H7 (cell line): ENCODE results near the gene TK2. TPM values are rescaled to one million over a fixed set of nuclear protein-coding genes. Genes with fewer than 3 reads are reported as not detected.

ENCODE experiments used
- DNase-seq: peaks from one replicate; pipeline ENCODE4 v3.0.0; 2012
- H3K27me3 ChIP-seq: 2 replicates; pipeline ENCODE4 v1.6.0; 2011; ENCODE audit warnings: mild to moderate bottlenecking, low read length; ENCODE audit not compliant: control insufficient read depth, insufficient read depth
- H3K36me3 ChIP-seq: replicated peaks from 2 replicates; pipeline ENCODE4 v1.5.1; 2011; ENCODE audit warnings: low read length; ENCODE audit not compliant: control insufficient read depth, insufficient read depth
- H3K4me3 ChIP-seq: 2 replicates; pipeline ENCODE4 v1.5.1; 2011; ENCODE audit warnings: low read depth, mild to moderate bottlenecking, control low read depth, low read length, moderate library complexity; ENCODE audit not compliant: insufficient read depth
- total RNA-seq: library from RNA; depleted of rRNA; stranded (reverse); fragments of >200 nt; shearing (Covaris generic); gene quantifications from 2 replicates; pipeline ENCODE4 v1.2.3, GENCODE V29; 2014

The TK2 gene
- total RNA-seq, 1 experiment from 2014 or later: 7.9 TPM

GRCh38 chr16:66562986-66563385 is 13.1 kb upstream of the TK2 start:
- H3K36me3 ChIP-seq: no peaks in the 10 kb centered on the region; the same call in 1 of the 2 replicates
- no peak overlapping the region for H3K4me3 ChIP-seq
- no peak for DNase-seq
- H3K27me3 ChIP-seq: no peaks in the 10 kb centered on the region

- no peak for DNase-seq
- Histone ChIP-seq H3K4me3 (no peak overlapping the region), H3K27me3 (no peaks in the 10 kb centered on the region), H3K36me3 (no peaks in the 10 kb centered on the region; the same call in 1 of the 2 replicates)
These were observed 12.5 kb upstream of the TK2 start for GRCh38 chr16:66562409-66562808.

GRCh38 chr16:66561381-66562080 is 11.6 kb upstream of the TK2 start:
- DNase-seq: no peak
- no peaks in the 10 kb centered on the region for H3K27me3 ChIP-seq
- no peaks in the 10 kb centered on the region; the same call in 1 of the 2 replicates for H3K36me3 ChIP-seq
- H3K4me3 ChIP-seq: no peak overlapping the region

GRCh38 chr16:66560107-66560506 is 10.2 kb upstream of the TK2 start:
- no peaks in the 10 kb centered on the region; the same call in 1 of the 2 replicates for H3K36me3 ChIP-seq
- no peaks in the 10 kb centered on the region for H3K27me3 ChIP-seq
- H3K4me3 ChIP-seq: no peak overlapping the region
- DNase-seq: no peak

- Histone ChIP-seq H3K36me3 (no peaks in the 10 kb centered on the region; the same call in 1 of the 2 replicates), H3K4me3 (no peak overlapping the region), H3K27me3 (peaks cover 4% of the 10 kb centered on the region)
- no peak for DNase-seq
These were observed 4.6 kb upstream of the TK2 start for GRCh38 chr16:66554495-66554894.

- Histone ChIP-seq H3K4me3 (no peak overlapping the region), H3K27me3 (peaks cover 4% of the 10 kb centered on the region), H3K36me3 (no peaks in the 10 kb centered on the region; the same call in 1 of the 2 replicates)
- DNase-seq: no peak
These were observed 4.1 kb upstream of the TK2 start for GRCh38 chr16:66554021-66554420.

GRCh38 chr16:66553223-66553622 is 3.3 kb upstream of the TK2 start:
- Histone ChIP-seq H3K4me3 (no peak overlapping the region), H3K36me3 (no peaks in the 10 kb centered on the region), H3K27me3 (peaks cover 4% of the 10 kb centered on the region)
- no peak for DNase-seq

- peaks cover 4% of the 10 kb centered on the region for H3K27me3 ChIP-seq
- peak within 1 kb of the TSS; percentile 40 for H3K4me3 ChIP-seq
- no peaks in the 10 kb centered on the region for H3K36me3 ChIP-seq
- DNase-seq: peak; percentile 98
These were observed 2.6 kb upstream of the TK2 start, which contains the start of gene CKLF for GRCh38 chr16:66552286-66553177. CKLF (plus strand) TSS chr16:66552576; CDS start chr16:66552716, 140 bp downstream.

GRCh38 chr16:66551788-66552285 is 1.9 kb upstream of the TK2 start:
- Histone ChIP-seq H3K36me3 (no peaks in the 10 kb centered on the region), H3K27me3 (peaks cover 4% of the 10 kb centered on the region), H3K4me3 (peak overlapping the region; percentile 40)
- no peak for DNase-seq

GRCh38 chr16:66551348-66551759 is 1.4 kb upstream of the TK2 start:
- H3K27me3 ChIP-seq: peaks cover 4% of the 10 kb centered on the region
- DNase-seq: peak; percentile 70

GRCh38 chr16:66548868-66549267 is 1.1 kb downstream of the TK2 start:
- no peaks in the 10 kb centered on the region for H3K36me3 ChIP-seq
- peak overlapping the region; percentile 68; the same call in 1 of the 2 replicates for H3K4me3 ChIP-seq
- DNase-seq: no peak
- peaks cover 4% of the 10 kb centered on the region for H3K27me3 ChIP-seq

More at GRCh38 chr16:66551348-66551759, 1.4 kb upstream of the TK2 start:
- H3K36me3 ChIP-seq: no peaks in the 10 kb centered on the region
- no peak overlapping the region for H3K4me3 ChIP-seq

- no peak overlapping the region for H3K4me3 ChIP-seq
- no peak for DNase-seq
- H3K27me3 ChIP-seq: peaks cover 4% of the 10 kb centered on the region
- no peaks in the 10 kb centered on the region for H3K36me3 ChIP-seq
These were observed 1.9 kb downstream of the TK2 start for GRCh38 chr16:66548068-66548467.

GRCh38 chr16:66547101-66547989 is 2.6 kb downstream of the TK2 start:
- no peaks in the 10 kb centered on the region for H3K27me3 ChIP-seq
- no peak overlapping the region for H3K4me3 ChIP-seq
- no peak for DNase-seq
- no peaks in the 10 kb centered on the region for H3K36me3 ChIP-seq
